ENCODE measurements around the gene SHISAL1. TPM values are rescaled to one million over a fixed set of nuclear protein-coding genes. Genes with fewer than 3 reads are reported as not detected.

Gene SHISAL1
- total RNA-seq, 4 donors from 2014 or later, result 6.6 to 20.4 (median 12.4) TPM

DNA sequence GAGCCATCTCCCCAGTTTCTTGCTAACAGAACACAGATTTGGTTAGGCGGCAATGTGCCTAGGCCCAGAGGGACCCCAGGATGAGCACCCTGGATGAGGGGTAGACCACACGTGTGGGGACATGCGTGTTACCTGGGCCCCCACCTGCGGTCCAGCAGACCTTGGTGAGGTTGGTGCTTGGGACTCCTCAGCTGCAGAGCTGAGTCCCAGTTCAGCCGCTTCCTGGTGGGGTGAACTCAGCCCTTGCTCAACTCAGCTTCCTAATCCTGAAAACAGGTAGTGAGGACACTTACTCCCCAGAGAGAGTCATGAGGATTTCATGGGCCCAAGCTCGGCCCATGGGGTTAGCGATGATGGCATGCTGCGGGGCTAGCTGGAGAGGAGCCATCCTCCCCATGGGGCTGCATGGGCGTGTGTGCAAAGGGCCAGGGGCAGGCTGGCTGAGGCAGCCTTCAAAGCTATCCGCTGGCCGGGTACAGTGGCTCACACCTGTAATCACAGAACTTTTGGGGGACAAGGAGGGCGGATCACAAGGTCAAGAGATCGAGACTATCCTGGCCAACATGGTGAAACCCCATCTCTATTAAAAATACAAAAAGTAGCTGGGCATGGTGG, 46.9 kb upstream of the SHISAL1 start:
- intact Hi-C loops (cut with DNase I), result no loop called here
- DNase-seq (ENCODE audit: extremely low spot score), result no peak
- peaks cover 48 to 76% (median 74%) of the 10 kb centered on the region in 4 donors for H3K4me1 ChIP-seq

GRCh38 chr22:44358709-44359440, 46.1 kb upstream of the SHISAL1 start:
- Histone ChIP-seq H3K27ac (replicated peaks in 1 of 4) (peak overlapping the region; percentile 76 to 87 (median 82)), H3K27me3 (no peaks in the 10 kb centered on the region), H3K4me1 (peaks cover 41 to 69% (median 67%) of the 10 kb centered on the region in 4 donors), H3K36me3 (no peaks in the 10 kb centered on the region), H3K4me3 (no peak overlapping the region), H3K9me3 (no peaks in the 10 kb centered on the region)
- intact Hi-C loops (cut with DNase I), result no loop called here
- TF ChIP-seq, protein P1, sequence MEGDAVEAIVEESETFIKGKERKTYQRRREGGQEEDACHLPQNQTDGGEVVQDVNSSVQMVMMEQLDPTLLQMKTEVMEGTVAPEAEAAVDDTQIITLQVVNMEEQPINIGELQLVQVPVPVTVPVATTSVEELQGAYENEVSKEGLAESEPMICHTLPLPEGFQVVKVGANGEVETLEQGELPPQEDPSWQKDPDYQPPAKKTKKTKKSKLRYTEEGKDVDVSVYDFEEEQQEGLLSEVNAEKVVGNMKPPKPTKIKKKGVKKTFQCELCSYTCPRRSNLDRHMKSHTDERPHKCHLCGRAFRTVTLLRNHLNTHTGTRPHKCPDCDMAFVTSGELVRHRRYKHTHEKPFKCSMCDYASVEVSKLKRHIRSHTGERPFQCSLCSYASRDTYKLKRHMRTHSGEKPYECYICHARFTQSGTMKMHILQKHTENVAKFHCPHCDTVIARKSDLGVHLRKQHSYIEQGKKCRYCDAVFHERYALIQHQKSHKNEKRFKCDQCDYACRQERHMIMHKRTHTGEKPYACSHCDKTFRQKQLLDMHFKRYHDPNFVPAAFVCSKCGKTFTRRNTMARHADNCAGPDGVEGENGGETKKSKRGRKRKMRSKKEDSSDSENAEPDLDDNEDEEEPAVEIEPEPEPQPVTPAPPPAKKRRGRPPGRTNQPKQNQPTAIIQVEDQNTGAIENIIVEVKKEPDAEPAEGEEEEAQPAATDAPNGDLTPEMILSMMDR (IDR thresholded peaks at IDR 0.05), result no peak
- TF ChIP-seq POLR2AphosphoS5 (IDR thresholded peaks at IDR 0.05) (no peak), POLR2A (IDR thresholded peaks at IDR 0.05; ENCODE audit: low read depth) (no peak), EP300 (IDR thresholded peaks at IDR 0.05) (no peak)
- DNase-seq (ENCODE audit: extremely low spot score), result no peak
- WGBS, result 79% methylated on average over 10 of the region's 17 CpGs

More for the DNA sequence above, 46.9 kb upstream of the SHISAL1 start:
- no peak overlapping the region for H3K4me3 ChIP-seq
- H3K27ac ChIP-seq (replicated peaks in 1 of 4), result peak overlapping the region; percentile 76 to 87 (median 82)
- H3K9me3 ChIP-seq, result no peaks in the 10 kb centered on the region
- no peaks in the 10 kb centered on the region for H3K36me3 ChIP-seq
- TF ChIP-seq EP300 (IDR thresholded peaks at IDR 0.05), result no peak
- no peak for TF ChIP-seq POLR2AphosphoS5 (IDR thresholded peaks at IDR 0.05)
- TF ChIP-seq, protein P1 (IDR thresholded peaks at IDR 0.05), result no peak
- no peak for TF ChIP-seq POLR2A (IDR thresholded peaks at IDR 0.05; ENCODE audit: low read depth)
- H3K27me3 ChIP-seq, result no peaks in the 10 kb centered on the region
- 89% methylated on average over 8 of the region's 13 CpGs for WGBS

DNA sequence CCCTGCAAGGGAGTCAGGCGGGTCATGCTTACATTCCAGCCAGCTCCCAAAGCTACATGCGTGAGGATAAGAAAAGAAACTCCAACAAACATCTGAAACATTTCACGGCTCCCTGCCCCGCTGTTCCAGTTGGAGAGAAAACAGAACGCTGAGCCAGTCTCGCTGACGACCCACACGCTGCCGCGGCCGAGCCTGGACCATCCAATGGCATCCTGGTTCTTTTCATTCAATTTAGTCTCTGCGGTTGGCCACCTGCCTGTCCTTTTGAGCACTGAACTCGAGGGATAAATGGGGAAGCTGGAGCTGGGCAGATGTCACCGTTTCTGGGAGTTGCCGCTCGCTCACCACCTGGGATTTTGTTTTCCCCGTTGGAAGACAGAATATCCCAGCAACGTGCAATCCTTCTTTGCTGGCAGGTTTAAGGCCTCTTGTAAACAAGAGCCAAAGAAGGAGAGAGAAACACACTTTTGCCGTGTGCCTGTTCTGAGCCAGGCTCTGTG, 45.3 kb upstream of the SHISAL1 start:
- Histone ChIP-seq H3K36me3 (no peaks in the 10 kb centered on the region), H3K27ac (replicated peaks in 1 of 4) (peak overlapping the region; percentile 76 to 87 (median 82)), H3K4me1 (peaks cover 34 to 60% (median 58%) of the 10 kb centered on the region in 4 donors), H3K27me3 (peaks cover 0 to 2% (median 0%) of the 10 kb centered on the region in 4 donors), H3K9me3 (no peaks in the 10 kb centered on the region), H3K4me3 (peak overlapping the region; percentile 0 to 29 (median 18))
- TF ChIP-seq POLR2A (IDR thresholded peaks at IDR 0.05; ENCODE audit: low read depth) (no peak), EP300 (IDR thresholded peaks at IDR 0.05) (no peak), POLR2AphosphoS5 (IDR thresholded peaks at IDR 0.05) (peak; percentile 71 to 73)
- TF ChIP-seq, protein P1 (IDR thresholded peaks at IDR 0.05), result peak in 1 of 3 experiments; percentile 10
- intact Hi-C loops (cut with DNase I), result no loop called here
- DNase-seq (ENCODE audit: extremely low spot score), result no peak
- WGBS, result 22% methylated on average over 16 of the region's 19 CpGs

GRCh38 chr22:44357296-44357965, 44.7 kb upstream of the SHISAL1 start:
- intact Hi-C loops (cut with DNase I), result no loop called here
- TF ChIP-seq POLR2AphosphoS5 (IDR thresholded peaks at IDR 0.05) (no peak), POLR2A (IDR thresholded peaks at IDR 0.05; ENCODE audit: low read depth) (no peak), EP300 (IDR thresholded peaks at IDR 0.05) (no peak)
- TF ChIP-seq, protein P1 (IDR thresholded peaks at IDR 0.05), result no peak
- H3K4me3 ChIP-seq, result peak overlapping the region in 3 of 4 donors; percentile 0 to 20 (median 16)
- peaks cover 0 to 8% (median 0%) of the 10 kb centered on the region in 4 donors for H3K27me3 ChIP-seq
- no peak for DNase-seq (ENCODE audit: extremely low spot score)
- no peaks in the 10 kb centered on the region for H3K36me3 ChIP-seq
- H3K4me1 ChIP-seq, result peaks cover 28 to 57% (median 54%) of the 10 kb centered on the region in 4 donors
- peak overlapping the region; percentile 76 to 87 (median 82) for H3K27ac ChIP-seq (replicated peaks in 1 of 4)
- 53% methylated on average over 10 of the region's 10 CpGs for WGBS
- H3K9me3 ChIP-seq, result no peaks in the 10 kb centered on the region
